Gastrocnemius medialis (tissue), 4 donors: Measurements from ENCODE around the gene CBARP.

ENCODE experiments used
- POLR2A ChIP-seq, 2 donors: fragments of 450-650 bp; IDR thresholded peaks; one replicate each; pipeline ENCODE4 v1.6.1; 2017; ENCODE audit warnings: antibody characterized with exemption in 2 of 2, mild to moderate bottlenecking in 2 of 2, moderate library complexity in 2 of 2
- TF ChIP-seq, protein P1 (sequence below), 5 experiments: fragments of 450-650 bp in 3 of 5; fragments of 200-600 bp in 2 of 5; sonication (generic) in 2 of 5; IDR thresholded peaks in 4 of 5; conservative IDR thresholded peaks in 1 of 5; 1 replicate in 4 of 5; 2 replicates in 1 of 5; pipeline ENCODE4 v1.5.1; 2016 to 2019; ENCODE audit warnings: antibody characterized with exemption in 5 of 5, mild to moderate bottlenecking in 3 of 5, moderate library complexity in 3 of 5

GRCh38 chr19:1261798-1262622 lies 24.2 kb upstream of the CBARP start:
- TF ChIP-seq, protein P1, sequence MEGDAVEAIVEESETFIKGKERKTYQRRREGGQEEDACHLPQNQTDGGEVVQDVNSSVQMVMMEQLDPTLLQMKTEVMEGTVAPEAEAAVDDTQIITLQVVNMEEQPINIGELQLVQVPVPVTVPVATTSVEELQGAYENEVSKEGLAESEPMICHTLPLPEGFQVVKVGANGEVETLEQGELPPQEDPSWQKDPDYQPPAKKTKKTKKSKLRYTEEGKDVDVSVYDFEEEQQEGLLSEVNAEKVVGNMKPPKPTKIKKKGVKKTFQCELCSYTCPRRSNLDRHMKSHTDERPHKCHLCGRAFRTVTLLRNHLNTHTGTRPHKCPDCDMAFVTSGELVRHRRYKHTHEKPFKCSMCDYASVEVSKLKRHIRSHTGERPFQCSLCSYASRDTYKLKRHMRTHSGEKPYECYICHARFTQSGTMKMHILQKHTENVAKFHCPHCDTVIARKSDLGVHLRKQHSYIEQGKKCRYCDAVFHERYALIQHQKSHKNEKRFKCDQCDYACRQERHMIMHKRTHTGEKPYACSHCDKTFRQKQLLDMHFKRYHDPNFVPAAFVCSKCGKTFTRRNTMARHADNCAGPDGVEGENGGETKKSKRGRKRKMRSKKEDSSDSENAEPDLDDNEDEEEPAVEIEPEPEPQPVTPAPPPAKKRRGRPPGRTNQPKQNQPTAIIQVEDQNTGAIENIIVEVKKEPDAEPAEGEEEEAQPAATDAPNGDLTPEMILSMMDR (IDR thresholded peaks at IDR 0.05 in 4 of 5, conservative IDR thresholded peaks at IDR 0.05 in 1 of 5), result no peak
- no peak for TF ChIP-seq POLR2A (IDR thresholded peaks at IDR 0.05)
